ENCODE measurements around the gene BRD3.

- TF ChIP-seq EP300 (IDR thresholded peaks at IDR 0.05) (no peak), CTCF (IDR thresholded peaks at IDR 0.05) (no peak), POLR2AphosphoS5 (IDR thresholded peaks at IDR 0.05) (no peak), POLR2A (IDR thresholded peaks at IDR 0.05) (no peak)
Measured at GRCh38 chr9:134028575-134029247, 39.1 kb downstream of the BRD3 start.
